Parathyroid adenoma (tissue), 2 donors: Measurements from ENCODE around the gene CSAD.

Experiments
- H2AFZ ChIP-seq: fragments of 300-600 bp; sonication (generic); one replicate; pipeline ENCODE4 v1.7.0; 2017; ENCODE audit warnings: antibody characterized with exemption, mild to moderate bottlenecking
- H3K27ac ChIP-seq: fragments of 300-600 bp; sonication (generic); one replicate; pipeline ENCODE4 v1.7.0; 2017
- H3K27me3 ChIP-seq: fragments of 300-600 bp; sonication (generic); one replicate; pipeline ENCODE4 v1.7.0; 2017; ENCODE audit warnings: low read length; ENCODE audit not compliant: control insufficient read depth, insufficient read depth
- H3K36me3 ChIP-seq: fragments of 300-600 bp; sonication (generic); one replicate; pipeline ENCODE4 v1.7.0; 2017; ENCODE audit warnings: low read length; ENCODE audit not compliant: control insufficient read depth, insufficient read depth
- H3K4me1 ChIP-seq: fragments of 300-600 bp; sonication (generic); one replicate; pipeline ENCODE4 v1.7.0; 2017; ENCODE audit warnings: control low read depth
- H3K4me2 ChIP-seq: fragments of 300-600 bp; sonication (generic); one replicate; pipeline ENCODE4 v1.7.0; 2017; ENCODE audit warnings: low read length
- H3K4me3 ChIP-seq: fragments of 300-600 bp; sonication (generic); one replicate; pipeline ENCODE4 v1.7.0; 2017; ENCODE audit warnings: low read depth, low read length
- H3K79me2 ChIP-seq: fragments of 300-600 bp; sonication (generic); one replicate; pipeline ENCODE4 v1.7.0; 2017; ENCODE audit warnings: control low read depth
- H3K9ac ChIP-seq: fragments of 300-600 bp; sonication (generic); one replicate; pipeline ENCODE4 v1.7.0; 2017; ENCODE audit warnings: mild to moderate bottlenecking
- H3K9me3 ChIP-seq: fragments of 300-600 bp; sonication (generic); one replicate; pipeline ENCODE4 v1.7.0; 2017; ENCODE audit warnings: low read length; ENCODE audit not compliant: control insufficient read depth
- CTCF ChIP-seq: fragments of 300-600 bp; sonication (generic); IDR thresholded peaks from one replicate; pipeline ENCODE4 v1.7.0; 2017; ENCODE audit warnings: antibody characterized with exemption, mild to moderate bottlenecking
- donor health status: primary hyperparathyroidism.

CSAD gene

GRCh38 chr12:53227341-53227740 is 46.6 kb upstream of the CSAD start:
- no peak overlapping the region for H3K27ac ChIP-seq
- no peak overlapping the region for H3K4me2 ChIP-seq
- H3K36me3 ChIP-seq = no peaks in the 10 kb centered on the region
- no peaks in the 10 kb centered on the region for H3K27me3 ChIP-seq
- no peak for TF ChIP-seq CTCF
- H3K9ac ChIP-seq = no peak overlapping the region
- peaks cover 11% of the 10 kb centered on the region for H3K4me1 ChIP-seq
- H3K4me3 ChIP-seq = no peak overlapping the region
- no peak overlapping the region for H2AFZ ChIP-seq
- H3K79me2 ChIP-seq = no peaks in the 10 kb centered on the region
- no peaks in the 10 kb centered on the region for H3K9me3 ChIP-seq

- no peaks in the 10 kb centered on the region for H3K79me2 ChIP-seq
- H3K9ac ChIP-seq = no peak overlapping the region
- H3K27me3 ChIP-seq = no peaks in the 10 kb centered on the region
- H3K4me1 ChIP-seq = peaks cover 16% of the 10 kb centered on the region
- H3K36me3 ChIP-seq = no peaks in the 10 kb centered on the region
- H3K9me3 ChIP-seq = no peaks in the 10 kb centered on the region
- no peak overlapping the region for H2AFZ ChIP-seq
- no peak overlapping the region for H3K27ac ChIP-seq
- no peak for TF ChIP-seq CTCF
- H3K4me3 ChIP-seq = no peak overlapping the region
- H3K4me2 ChIP-seq = no peak overlapping the region
Measured at GRCh38 chr12:53226815-53227214, 46.1 kb upstream of the CSAD start.

GRCh38 chr12:53225635-53226424 is 45.1 kb upstream of the CSAD start:
- H3K4me1 ChIP-seq = peaks cover 12% of the 10 kb centered on the region
- no peaks in the 10 kb centered on the region for H3K27me3 ChIP-seq
- no peaks in the 10 kb centered on the region for H3K79me2 ChIP-seq
- H3K4me3 ChIP-seq = no peak overlapping the region
- no peak overlapping the region for H3K27ac ChIP-seq
- TF ChIP-seq CTCF = no peak
- no peak overlapping the region for H3K9ac ChIP-seq
- H3K9me3 ChIP-seq = no peaks in the 10 kb centered on the region
- H2AFZ ChIP-seq = no peak overlapping the region
- no peak overlapping the region for H3K4me2 ChIP-seq
- no peaks in the 10 kb centered on the region for H3K36me3 ChIP-seq

GRCh38 chr12:53224897-53225634 is 44.3 kb upstream of the CSAD start:
- peaks cover 12% of the 10 kb centered on the region for H3K4me1 ChIP-seq
- H3K9me3 ChIP-seq = no peaks in the 10 kb centered on the region
- no peak overlapping the region for H3K4me2 ChIP-seq
- H3K36me3 ChIP-seq = no peaks in the 10 kb centered on the region
- TF ChIP-seq CTCF = no peak
- H3K9ac ChIP-seq = no peak overlapping the region
- H3K27ac ChIP-seq = no peak overlapping the region
- no peaks in the 10 kb centered on the region for H3K27me3 ChIP-seq
- H2AFZ ChIP-seq = no peak overlapping the region
- H3K79me2 ChIP-seq = no peaks in the 10 kb centered on the region
- H3K4me3 ChIP-seq = no peak overlapping the region
